IPS-18c (cell line): ENCODE data around the gene CNPY2.
A peak's percentile ranks its signal among the peaks of the same experiment; 100 is the strongest.
"Not testable (repeated sequence)": the region's sequence is repeated elsewhere in the genome, so short reads cannot be mapped to it uniquely, and the experiment has no call there.

Source experiments
- H3K4me3 ChIP-seq: 2 replicates; pipeline ENCODE4 v1.7.0; 2013; ENCODE audit warnings: low read depth, mild to moderate bottlenecking, low read length, moderate library complexity; ENCODE audit not compliant: insufficient read depth
- H3K9me3 ChIP-seq: one replicate; pipeline ENCODE4 v1.6.1; 2013; ENCODE audit warnings: mild to moderate bottlenecking, low read length, moderate library complexity; ENCODE audit not compliant: control insufficient read depth, insufficient read depth

CNPY2 gene

DNA sequence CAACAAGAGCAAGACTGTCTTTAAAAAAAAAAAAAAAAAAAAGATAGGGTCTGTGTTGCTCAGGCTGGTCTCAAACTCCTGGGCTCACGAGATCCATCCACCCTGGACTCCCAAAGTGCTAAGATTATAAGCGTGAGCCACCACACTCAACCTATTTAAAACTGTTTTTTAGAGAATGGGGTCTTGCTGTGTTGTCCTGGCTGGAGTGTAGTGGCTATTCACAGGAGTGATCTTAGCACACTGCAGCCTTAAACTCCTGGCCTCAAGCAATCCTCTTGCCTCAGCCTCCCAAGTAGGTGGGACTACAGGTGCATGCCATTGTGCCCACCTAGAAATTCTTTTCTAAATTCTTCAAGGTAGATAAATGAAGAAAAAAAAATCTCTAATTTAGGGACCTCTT lies 41.5 kb downstream of the CNPY2 start:
- Histone ChIP-seq H3K9me3 (no peaks in the 10 kb centered on the region), H3K4me3 (no peak overlapping the region)

DNA sequence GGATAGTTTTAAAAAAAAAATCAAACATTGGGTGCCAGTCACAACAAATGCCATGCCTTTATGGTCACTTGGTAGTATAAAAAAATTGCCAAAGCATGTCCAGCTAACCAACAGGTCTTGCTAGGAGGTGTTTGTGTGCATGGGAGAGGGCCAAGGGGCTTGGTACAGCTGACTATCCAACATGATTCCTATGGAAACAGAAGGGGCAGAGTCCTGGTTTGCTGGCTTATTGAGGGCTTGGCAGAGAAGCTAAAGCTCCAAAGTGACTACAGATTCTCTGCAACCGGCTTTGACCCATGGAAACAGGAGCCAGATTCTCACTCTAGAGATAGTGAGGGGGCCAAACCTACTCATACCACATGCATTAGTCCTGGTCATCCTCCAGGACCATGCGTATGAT lies 43.3 kb downstream of the CNPY2 start:
- H3K9me3 ChIP-seq: not testable (repeated sequence)

DNA sequence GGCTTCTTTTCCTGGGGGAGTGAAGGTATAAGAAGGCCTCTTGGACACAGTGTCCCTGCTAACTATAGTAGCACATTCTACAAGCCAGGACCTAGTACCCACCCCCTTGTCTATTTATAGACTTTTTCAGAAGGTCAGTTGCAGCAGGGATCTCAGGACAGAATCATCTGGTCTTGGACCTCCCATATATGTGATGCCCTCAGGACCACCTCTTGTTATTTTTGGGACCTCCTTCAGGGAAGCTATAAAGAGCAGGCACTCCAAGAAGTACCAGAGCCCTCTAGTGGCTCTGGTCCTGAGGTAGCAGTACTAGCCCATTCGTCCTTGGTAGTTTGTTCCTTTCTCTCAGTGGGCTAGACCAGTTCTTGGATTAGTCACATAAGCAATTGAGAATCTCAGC lies 44.8 kb downstream of the CNPY2 start:
- Histone ChIP-seq H3K9me3 (no peaks in the 10 kb centered on the region), H3K4me3 (no peak overlapping the region)

More for the DNA sequence above, 43.3 kb downstream of the CNPY2 start:
- not testable (repeated sequence) for H3K4me3 ChIP-seq

DNA sequence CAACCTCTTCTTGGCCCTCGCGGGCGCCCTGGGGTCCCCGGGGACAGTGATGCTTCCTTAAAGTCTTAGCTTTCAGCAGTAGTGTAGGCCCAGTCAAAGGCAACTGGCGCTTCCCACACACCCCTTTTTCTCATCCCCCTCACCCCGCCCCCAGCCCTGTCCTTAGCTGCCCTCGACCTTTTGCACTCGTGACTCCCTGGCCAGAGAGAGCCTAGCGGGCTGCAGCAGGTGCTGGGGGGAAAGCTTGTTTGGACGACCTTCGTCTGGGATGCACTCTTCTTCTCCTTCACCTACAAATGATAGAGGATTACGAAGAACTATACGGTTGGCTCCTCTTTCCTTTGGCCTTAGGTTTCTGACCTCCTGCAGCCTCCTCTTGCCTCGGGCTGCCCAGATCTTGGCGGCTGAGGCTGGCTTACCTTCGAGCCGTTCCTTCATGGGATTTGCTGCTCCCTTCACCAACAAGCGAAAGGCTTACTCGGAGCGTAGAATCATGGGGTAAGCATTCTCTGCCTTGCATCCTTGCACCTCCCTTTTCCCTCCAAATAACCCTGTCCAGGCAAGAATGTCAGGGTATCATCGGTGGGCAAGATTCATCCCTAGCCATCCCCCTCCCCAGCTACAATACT lies 48.2 kb downstream of the CNPY2 start:
- Histone ChIP-seq H3K4me3 (peak overlapping the region; percentile 97), H3K9me3 (no peaks in the 10 kb centered on the region)

DNA sequence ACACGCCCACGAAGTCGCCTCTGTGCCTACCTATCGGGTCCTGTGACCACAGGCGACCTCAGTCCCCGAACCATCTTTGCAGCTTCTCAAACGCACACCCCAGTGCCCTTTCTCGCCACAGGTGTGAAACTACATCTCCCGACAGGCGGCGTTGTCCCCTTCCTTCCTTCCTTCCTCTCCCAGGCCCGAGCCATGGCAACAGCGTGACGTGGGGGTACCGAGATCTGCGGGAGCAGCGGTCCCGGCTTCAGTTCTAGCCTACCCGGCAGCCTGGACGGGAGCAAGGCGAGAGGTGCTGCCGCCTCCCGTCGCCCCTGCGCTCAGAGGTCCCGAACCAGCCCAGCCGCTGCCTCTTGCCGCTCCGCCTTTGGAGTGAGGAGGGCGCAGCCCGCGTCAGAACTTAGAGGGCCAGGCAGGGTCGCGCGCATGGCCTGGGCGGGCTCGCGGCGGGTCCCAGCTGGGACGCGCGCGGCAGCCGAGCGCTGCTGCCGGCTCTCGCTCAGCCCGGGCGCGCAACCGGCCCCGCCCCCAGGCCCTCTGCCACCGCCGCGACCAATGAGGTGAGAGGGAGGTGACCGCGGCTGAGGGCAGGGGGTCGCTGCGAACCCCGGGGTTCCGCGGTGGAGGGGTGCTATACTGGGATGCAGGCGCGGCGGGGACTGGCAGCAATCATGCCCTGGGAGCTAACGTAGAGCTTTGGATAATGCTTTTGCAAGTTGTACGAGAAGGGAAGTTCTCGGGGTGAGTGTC lies 48.9 kb downstream of the CNPY2 start, which contains the start of gene COQ10A:
TSS of gene COQ10A (plus strand) at position 250 of the 750 bp plus-strand sequence. CDS start at position 427, 177 bp downstream.
- Histone ChIP-seq H3K4me3 (peak within 1 kb of the TSS; percentile 97), H3K9me3 (no peaks in the 10 kb centered on the region)

DNA sequence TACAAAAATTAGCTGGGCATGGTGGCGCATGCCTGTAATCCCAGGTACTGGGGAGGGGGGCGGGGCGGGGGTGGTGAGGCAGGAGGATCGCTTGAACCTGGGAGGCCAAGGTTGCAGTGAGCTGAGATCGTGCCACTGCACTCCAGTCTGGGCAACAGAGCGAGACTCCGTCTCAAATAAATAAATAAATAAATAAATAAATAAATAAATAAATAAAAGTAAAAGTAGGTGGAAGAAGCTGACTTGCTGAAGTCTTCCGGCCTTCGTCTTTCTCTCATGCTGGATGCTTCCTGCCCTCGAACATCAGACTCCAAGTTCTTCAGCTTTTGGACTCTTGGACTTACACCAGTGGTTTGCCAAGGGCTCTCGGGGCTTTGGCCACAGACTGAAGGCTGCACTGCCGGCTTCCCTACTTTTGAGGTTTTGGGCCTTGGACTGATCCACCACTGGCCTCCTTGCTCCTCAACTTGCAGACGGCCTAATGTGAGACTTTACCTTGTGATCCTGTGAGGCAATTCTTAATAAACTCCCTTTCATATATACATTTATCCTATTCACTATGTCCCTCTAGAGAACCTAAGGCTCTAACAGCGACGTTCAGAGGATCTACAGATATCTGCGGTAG lies 49.6 kb downstream of the CNPY2 start:
- not testable (repeated sequence) for H3K9me3 ChIP-seq
- H3K4me3 ChIP-seq: peak overlapping the region; percentile 97

DNA sequence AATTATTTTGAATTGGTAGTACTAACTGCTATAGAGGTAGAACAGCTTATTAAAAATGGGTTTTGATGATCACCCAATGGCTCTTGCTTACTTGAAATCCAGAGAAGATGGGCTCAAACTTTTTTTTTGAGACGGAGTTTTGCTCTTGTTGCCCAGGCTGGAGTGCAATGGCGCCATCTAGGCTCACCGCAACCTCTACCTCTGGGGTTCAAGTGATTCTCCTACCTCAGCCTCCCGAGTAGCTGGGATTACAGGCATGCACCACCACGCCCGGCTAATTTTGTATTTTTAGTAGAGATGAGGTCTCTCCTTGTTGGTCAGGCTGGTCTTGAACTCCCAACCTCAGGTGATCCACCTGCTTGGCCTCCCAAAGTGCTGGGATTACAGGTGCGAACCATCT lies 52.8 kb downstream of the CNPY2 start:
- not testable (repeated sequence) for H3K9me3 ChIP-seq, H3K4me3 ChIP-seq

DNA sequence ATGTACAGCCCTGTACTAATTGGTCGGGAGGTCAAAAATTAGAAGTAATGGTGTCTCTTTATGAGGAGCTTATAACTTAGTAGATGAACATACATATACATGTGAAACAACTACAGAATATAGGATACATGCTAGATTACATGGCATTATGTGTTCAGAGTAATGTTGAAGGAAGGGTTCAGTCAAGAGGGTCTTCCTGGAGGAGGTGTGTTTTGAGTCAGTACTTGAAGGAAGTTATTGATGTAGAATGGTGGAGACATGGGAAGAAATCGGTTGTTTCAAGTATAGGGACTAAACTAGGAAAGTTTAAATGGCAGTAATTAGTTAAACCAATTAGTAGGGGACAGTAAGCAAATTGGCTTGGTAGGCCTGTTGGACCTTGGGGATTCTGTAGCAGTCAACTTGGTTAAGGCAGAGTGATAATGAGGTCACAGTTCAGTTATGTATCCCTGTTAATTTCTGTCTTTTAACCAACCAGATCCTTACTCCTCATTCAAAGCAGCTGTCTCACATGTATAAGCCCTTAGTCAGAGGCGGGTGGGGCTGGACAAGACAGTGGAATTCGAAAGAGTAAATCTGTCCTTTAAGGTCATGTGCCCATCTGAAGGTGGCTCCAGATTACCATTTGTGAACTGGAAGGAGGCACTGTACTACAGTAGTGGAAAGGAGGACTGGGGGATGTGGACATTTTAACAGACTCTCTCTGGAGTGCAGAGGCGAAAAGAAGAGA lies 54.1 kb downstream of the CNPY2 start:
- Histone ChIP-seq H3K4me3 (no peak overlapping the region), H3K9me3 (no peaks in the 10 kb centered on the region)

DNA sequence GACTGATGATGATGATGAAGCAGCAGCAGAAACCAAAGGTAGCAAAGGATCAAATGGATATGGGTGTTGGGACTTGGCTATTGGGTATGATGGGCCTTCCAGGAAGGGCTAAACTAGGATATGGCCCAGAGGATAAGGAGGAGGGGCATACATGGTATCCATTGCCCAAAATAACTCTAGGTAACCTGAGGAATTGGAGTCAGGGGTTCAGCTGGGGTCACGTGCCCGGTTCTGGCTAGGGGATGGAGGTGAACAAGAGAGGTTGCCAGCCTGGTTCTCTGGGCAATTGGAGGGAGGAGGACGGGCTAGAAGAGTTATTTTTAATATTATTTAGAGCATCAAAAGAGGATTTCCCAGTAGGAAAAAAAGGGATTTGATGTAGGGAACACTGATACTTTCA lies 54.9 kb downstream of the CNPY2 start:
- Histone ChIP-seq H3K4me3 (no peak overlapping the region), H3K9me3 (no peaks in the 10 kb centered on the region)

DNA sequence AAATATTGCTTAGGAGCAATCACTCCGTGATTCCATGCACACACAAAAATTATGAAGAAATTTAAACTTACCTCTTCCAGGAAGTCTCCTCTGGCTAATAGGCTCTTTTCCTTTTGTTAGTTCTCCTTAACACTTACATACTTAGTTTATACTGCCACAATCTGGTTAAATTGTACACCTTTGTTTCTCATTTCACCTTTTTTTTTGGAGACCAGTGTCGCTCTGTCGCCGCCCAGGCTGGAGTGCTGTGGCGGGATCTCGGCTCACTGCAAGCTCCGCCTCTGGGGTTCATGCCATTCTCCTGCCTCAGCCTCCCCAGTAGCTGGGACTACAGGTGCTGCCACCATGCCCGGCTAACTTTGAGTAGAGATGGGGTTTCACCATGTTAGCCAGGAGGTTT lies 55.4 kb downstream of the CNPY2 start:
- H3K9me3 ChIP-seq: no peaks in the 10 kb centered on the region
- no peak overlapping the region for H3K4me3 ChIP-seq
